H1 (cell line): ENCODE measurements around the gene ZDHHC8. TPM values are rescaled to one million over a fixed set of nuclear protein-coding genes. Genes with fewer than 3 reads are reported as not detected.

Experiments
- CTCF ChIA-PET: fragments of 300-600 bp; sonication (Branson Sonifier 250); formaldehyde crosslinking; loops from one replicate; lab custom pipeline; 2021; ENCODE audit not compliant: partially characterized antibody; lab: Charles Lee
- POLR2A ChIA-PET: fragments of 300-600 bp; sonication (Branson Sonifier 250); formaldehyde crosslinking; loops from one replicate; lab custom pipeline; 2021; ENCODE audit warnings: inconsistent platforms; ENCODE audit not compliant: partially characterized antibody; lab: Charles Lee
- DNase-seq, 2 experiments: peaks; one replicate each; pipeline versions ENCODE4 v3.0.0 to v3.0.0-alpha.2; 2010 to 2022; ENCODE audit warnings: low spot score in 2 of 2, low read depth in 1 of 2, mixed read lengths in 1 of 2
- FAIRE-seq: peaks from 2 replicates; lab custom pipeline; 2011; peaks lifted over from hg19 to GRCh38; lab: Jason Lieb, UNC
- H2AFZ ChIP-seq: 2 replicates; pipeline ENCODE4 v1.8.1; 2012; ENCODE audit warnings: low read length, inconsistent platforms
- H2AK5ac ChIP-seq: 2 replicates; pipeline ENCODE4 v1.6.1; 2013; ENCODE audit warnings: low read depth, low read length
- H2BK120ac ChIP-seq: replicated peaks from 2 replicates; pipeline ENCODE3; 2013; ENCODE audit warnings: low read depth, low read length, inconsistent platforms
- H2BK12ac ChIP-seq: 2 replicates; pipeline ENCODE4 v1.6.1; 2013; ENCODE audit warnings: low read depth, low read length
- H2BK15ac ChIP-seq: 2 replicates; pipeline ENCODE4 v1.6.1; 2013; ENCODE audit warnings: low read length
- H2BK20ac ChIP-seq: 2 replicates; pipeline ENCODE4 v1.6.1; 2013; ENCODE audit warnings: low read length
- H2BK5ac ChIP-seq: 2 replicates; pipeline ENCODE4 v1.6.1; 2013; ENCODE audit warnings: low read depth, low read length
- H3K14ac ChIP-seq: 2 replicates; pipeline ENCODE4 v1.6.1; 2013; ENCODE audit warnings: inconsistent platforms; ENCODE audit not compliant: insufficient read length
- H3K18ac ChIP-seq: 2 replicates; pipeline ENCODE4 v1.6.1; 2013; ENCODE audit warnings: low read length; ENCODE audit errors: extremely low read depth
- H3K23ac ChIP-seq: 2 replicates; pipeline ENCODE4 v1.6.1; 2013; ENCODE audit warnings: inconsistent platforms; ENCODE audit not compliant: insufficient read length
- H3K23me2 ChIP-seq: 2 replicates; pipeline ENCODE4 v1.6.1; 2013; ENCODE audit warnings: low read depth, low read length
- H3K27ac ChIP-seq: 2 replicates; pipeline ENCODE4 v1.6.1; 2011; ENCODE audit warnings: low read depth, low read length, inconsistent platforms
- H3K27me3 ChIP-seq, 4 experiments: replicated peaks in 1 of 4; 1 replicate in 1 of 4; 2 replicates in 3 of 4; pipeline versions ENCODE4 v1.6.1 to v1.8.1; 2011 to 2013; ENCODE audit warnings: low read length in 3 of 4, mild to moderate bottlenecking in 3 of 4, inconsistent platforms in 2 of 4, mixed read lengths in 2 of 4, moderate library complexity in 1 of 4; ENCODE audit not compliant: control insufficient read depth in 3 of 4, insufficient read depth in 3 of 4; ENCODE audit errors: extremely low read depth in 1 of 4
- H3K36me3 ChIP-seq, 4 experiments: 2 replicates each; pipeline versions ENCODE4 v1.6.1 to v1.8.1; 2011 to 2013; ENCODE audit warnings: mild to moderate bottlenecking in 4 of 4, low read length in 3 of 4, moderate library complexity in 2 of 4, control low read depth in 1 of 4, inconsistent platforms in 1 of 4; ENCODE audit not compliant: insufficient read depth in 4 of 4, control insufficient read depth in 2 of 4
- H3K4ac ChIP-seq: replicated peaks from 2 replicates; pipeline ENCODE3; 2013; ENCODE audit warnings: low read length, low read depth, mixed read lengths, inconsistent platforms; ENCODE audit not compliant: insufficient read length
- H3K4me1 ChIP-seq, 4 experiments: replicated peaks in 1 of 4; 1 replicate in 1 of 4; 2 replicates in 3 of 4; pipeline versions ENCODE4 v1.6.1 to v1.8.1; 2011 to 2013; ENCODE audit warnings: low read length in 3 of 4, inconsistent platforms in 2 of 4, mixed read lengths in 1 of 4; ENCODE audit not compliant: insufficient read depth in 4 of 4, control insufficient read depth in 3 of 4
- H3K4me2 ChIP-seq, 2 experiments: 2 replicates each; pipeline versions ENCODE4 v1.6.1 to v1.8.1; 2011 to 2013; ENCODE audit warnings: low read depth in 2 of 2, low read length in 2 of 2, control low read depth in 1 of 2, inconsistent platforms in 1 of 2, mild to moderate bottlenecking in 1 of 2; ENCODE audit not compliant: insufficient read depth in 1 of 2
- H3K4me3 ChIP-seq, 4 experiments: fragments of 200-600, 300-600 bp in 1 of 4; sonication (generic), shearing (Covaris generic), sonication (Bioruptor Twin) in 1 of 4; 2 replicates each; pipeline versions ENCODE4 v1.5.1 to v1.8.1; 2011 to 2016; ENCODE audit warnings: low read length in 4 of 4, low read depth in 3 of 4, control low read depth in 2 of 4, inconsistent platforms in 2 of 4, mild to moderate bottlenecking in 2 of 4, mixed read lengths in 1 of 4, moderate library complexity in 1 of 4; ENCODE audit not compliant: insufficient read depth in 2 of 4; ENCODE audit errors: extremely low read depth in 1 of 4
- H3K56ac ChIP-seq: replicated peaks from 2 replicates; pipeline ENCODE3; 2013; ENCODE audit warnings: low read depth, mild to moderate bottlenecking, mixed read lengths, low read length, inconsistent platforms; ENCODE audit not compliant: insufficient read length
- H3K79me1 ChIP-seq: 2 replicates; pipeline ENCODE4 v1.6.1; 2013; ENCODE audit warnings: low read depth, low read length, control low read depth
- H3K79me2 ChIP-seq, 2 experiments: 2 replicates each; pipeline versions ENCODE4 v1.6.1 to v1.8.1; 2012 to 2013; ENCODE audit warnings: low read length in 2 of 2, mild to moderate bottlenecking in 2 of 2, inconsistent platforms in 1 of 2; ENCODE audit not compliant: insufficient read depth in 2 of 2, control insufficient read depth in 1 of 2
- H3K9ac ChIP-seq, 4 experiments: replicated peaks in 1 of 4; 1 replicate in 1 of 4; 2 replicates in 3 of 4; pipeline versions ENCODE4 v1.6.1 to v1.8.1; 2011 to 2013; ENCODE audit warnings: low read depth in 3 of 4, low read length in 3 of 4, control low read depth in 2 of 4, mild to moderate bottlenecking in 2 of 4, moderate library complexity in 2 of 4, inconsistent platforms in 1 of 4; ENCODE audit errors: extremely low read depth in 1 of 4
- H3K9me3 ChIP-seq, 2 experiments: 2 replicates each; pipeline versions ENCODE4 v1.6.1 to v1.8.1; 2012 to 2013; ENCODE audit warnings: mild to moderate bottlenecking in 2 of 2, moderate library complexity in 2 of 2, control low read depth in 1 of 2, inconsistent platforms in 1 of 2, low read depth in 1 of 2, low read length in 1 of 2, mixed read lengths in 1 of 2; ENCODE audit not compliant: insufficient read depth in 2 of 2
- H4K20me1 ChIP-seq, 2 experiments: replicated peaks in 1 of 2; 2 replicates each; pipeline versions ENCODE3 to v1.8.1; 2011 to 2013; ENCODE audit warnings: inconsistent platforms in 2 of 2, low read length in 2 of 2, mild to moderate bottlenecking in 1 of 2; ENCODE audit not compliant: insufficient read depth in 2 of 2, control insufficient read depth in 1 of 2
- H4K5ac ChIP-seq: 2 replicates; pipeline ENCODE4 v1.6.1; 2013; ENCODE audit warnings: low read length, low read depth, mixed read lengths, inconsistent platforms; ENCODE audit not compliant: insufficient read length
- H4K8ac ChIP-seq: 2 replicates; pipeline ENCODE4 v1.8.0; 2013; ENCODE audit warnings: mild to moderate bottlenecking, moderate library complexity, low read length, inconsistent platforms; ENCODE audit not compliant: insufficient read depth; ENCODE audit errors: extremely low read depth
- H4K91ac ChIP-seq: replicated peaks from 2 replicates; pipeline ENCODE3; 2013; ENCODE audit warnings: low read length, mixed read lengths, inconsistent platforms; ENCODE audit not compliant: insufficient read length
- CBX8 ChIP-seq: fragments of 300-800, 300-1000 bp; sonication (generic); IDR thresholded peaks from 2 replicates; pipeline ENCODE4 v1.7.1; 2016; ENCODE audit warnings: low read depth, low read length, borderline replicate concordance
- EP300 ChIP-seq, 2 experiments: IDR thresholded peaks; 1 replicate in 1 of 2; 2 replicates in 1 of 2; pipeline ENCODE4 v1.6.1; 2011 to 2012; ENCODE audit warnings: low read depth in 2 of 2, low read length in 2 of 2, mild to moderate bottlenecking in 2 of 2, borderline replicate concordance in 1 of 2, inconsistent platforms in 1 of 2, moderate library complexity in 1 of 2
- WGBS, 2 experiments: shearing (Covaris generic) in 1 of 2; methylation state at CpG; one replicate each; pipeline versions ENCODE4 v1.1.6 to v1.1.7; 2013 to 2015; ENCODE audit warnings: low lambda C conversion rate in 2 of 2, mixed read lengths in 2 of 2, inconsistent platforms in 1 of 2, low coverage in 1 of 2, missing lambda C conversion rate in 1 of 2; ENCODE audit not compliant: insufficient replicate concordance in 2 of 2, insufficient coverage in 1 of 2, insufficient read length in 1 of 2; ENCODE audit errors: extremely low coverage in 1 of 2, missing lambda C conversion rate in 1 of 2; 5-methylcytosine and 5-hydroxymethylcytosine counted together
- polyA plus RNA-seq, 7 experiments: library from polyadenylated mRNA; depleted of rRNA in 3 of 7; stranded (reverse) in 5 of 7; unstranded in 2 of 7; fragments of >200 nt in 5 of 7; fragments of 200-250 nt in 2 of 7; gene quantifications; 1 replicate in 5 of 7; 2 replicates in 1 of 7; 4 replicates in 1 of 7; pipeline versions ENCODE4 v1.2.1 to v1.2.3, GENCODE V29; 2011 to 2013; ENCODE audit warnings: missing spikeins in 2 of 7, mixed read lengths in 2 of 7
- total RNA-seq: library from RNA; stranded (reverse); fragmentation: NEBNext Ultra II Directional; extraction: Animal tissue kit (Norgen Biotek cat#: 25700); gene quantifications from 2 replicates; pipeline ENCODE4 v1.2.1, GENCODE V29; 2021

Gene ZDHHC8
- total and polyA plus RNA-seq, 2 of the 8 experiments (the other 6 are each of a cell fraction or from before 2014, with no cell fraction given): 18.6 to 65.6 TPM

DNA sequence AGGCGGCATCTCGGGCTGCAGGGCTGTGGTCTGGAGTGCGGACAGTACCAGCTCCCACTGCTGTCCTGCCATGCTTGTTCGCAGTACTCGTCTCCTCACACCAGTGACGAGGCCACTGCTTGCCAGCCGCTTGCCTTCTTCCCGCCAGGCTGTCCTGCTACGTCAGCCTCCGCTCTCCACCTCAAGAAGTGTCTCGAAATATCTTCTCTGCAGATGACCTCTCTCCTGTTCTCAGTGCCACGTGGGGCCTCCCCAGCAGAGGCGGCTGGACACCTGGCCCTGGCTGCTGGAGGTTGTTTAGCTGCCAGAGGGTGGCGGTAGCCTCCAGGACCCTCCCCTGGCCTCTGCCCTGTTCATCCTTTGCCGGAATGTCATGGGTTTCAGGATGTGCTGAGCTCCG lies 22.3 kb downstream of the ZDHHC8 start:
- POLR2A ChIA-PET: interaction anchor here (0.8 to 2.4 kb wide), 4 partner anchors 23 to 133 kb away, joined by 3 to 5 read pairs (median 4); partner anchors contain the start of gene TANGO2
- H2BK15ac ChIP-seq: 0 out of 2 replicates have a peak overlapping the region, but pooled peaks have one; percentile 61
- H3K4me2 ChIP-seq: no peak overlapping the region
- no peak overlapping the region for H2BK120ac ChIP-seq
- H3K27ac ChIP-seq: no peak overlapping the region
- no peak overlapping the region for H4K5ac ChIP-seq
- peaks cover 0 to 3% (median 1%) of the 10 kb centered on the region in 4 experiments; a peak in 2 of 7 replicates for H3K4me1 ChIP-seq
- no peaks in the 10 kb centered on the region for H3K23me2 ChIP-seq
- no peaks in the 10 kb centered on the region for H3K79me1 ChIP-seq
- H2AFZ ChIP-seq: no peak overlapping the region
- no peak overlapping the region for H3K14ac ChIP-seq
- CTCF ChIA-PET: interaction anchor here (0.6 to 7.7 kb wide), 21 partner anchors 9 to 656 kb away, joined by 3 to 98 read pairs (median 4); no protein-coding TSS in a partner anchor
- H3K4ac ChIP-seq: peak overlapping the region; percentile 69
- no peaks in the 10 kb centered on the region for H3K27me3 ChIP-seq
- H4K20me1 ChIP-seq: no peaks in the 10 kb centered on the region
- H4K8ac ChIP-seq: peak overlapping the region; percentile 80; the same call in 1 of the 2 replicates
- H2BK20ac ChIP-seq: no peak overlapping the region
- H3K18ac ChIP-seq: no peak overlapping the region
- no peak overlapping the region for H2AK5ac ChIP-seq
- H3K4me3 ChIP-seq: no peak overlapping the region
- H4K91ac ChIP-seq: no peak overlapping the region
- no peaks in the 10 kb centered on the region for H3K9me3 ChIP-seq
- H3K9ac ChIP-seq: no peak overlapping the region
- H3K56ac ChIP-seq: no peak overlapping the region
- no peaks in the 10 kb centered on the region for H3K79me2 ChIP-seq
- no peaks in the 10 kb centered on the region for H3K36me3 ChIP-seq
- H3K23ac ChIP-seq: no peak overlapping the region
- no peak overlapping the region for H2BK5ac ChIP-seq
- DNase-seq: no peak
- WGBS, 2 experiments: 80% methylated on average over 16 of the region's 16 CpGs; no CpG with 5 or more reads in 1 of the 2 experiments
- no peak overlapping the region for H2BK12ac ChIP-seq
- FAIRE-seq: no peak
- TF ChIP-seq CBX8: no peak
- TF ChIP-seq EP300 (IDR thresholded peaks at IDR 0.05; ENCODE audit: borderline replicate concordance in 1 of 2, low read depth in 2 of 2, low read length in 2 of 2): no peak
